HL-60 (cell line): ENCODE measurements around the gene GPR33.

Experiments used
- DNase-seq, 2 experiments: peaks; one replicate each; pipeline ENCODE4 v3.0.0-alpha.2; 2010 to 2020; ENCODE audit warnings: low read depth in 1 of 2, low spot score in 1 of 2
- H3K27ac ChIP-seq: fragments of 250-450 bp; sonication (Bioruptor Pico); replicated peaks from 2 replicates; pipeline ENCODE4 v1.5.1; 2020; ENCODE audit warnings: mild to moderate bottlenecking, moderate library complexity
- H3K27me3 ChIP-seq: fragments of 250-450 bp; sonication (Bioruptor Pico); 2 replicates; pipeline ENCODE4 v1.5.1; 2021; ENCODE audit warnings: mild to moderate bottlenecking, moderate library complexity; ENCODE audit not compliant: insufficient read depth, poor library complexity, severe bottlenecking
- H3K4me3 ChIP-seq: replicated peaks from 2 replicates; pipeline ENCODE4 v1.5.1; 2011; ENCODE audit warnings: mild to moderate bottlenecking, control low read depth, low read length; ENCODE audit not compliant: insufficient read depth
- CTCF ChIP-seq: IDR thresholded peaks from one replicate; pipeline ENCODE4 v1.5.1; 2011; ENCODE audit warnings: low read length, control low read depth, inconsistent platforms; ENCODE audit not compliant: insufficient read depth
- GABPA ChIP-seq: IDR thresholded peaks from 2 replicates; pipeline ENCODE4 v1.6.1; 2012; ENCODE audit warnings: low read depth
- POLR2AphosphoS5 ChIP-seq: IDR thresholded peaks from 2 replicates; pipeline ENCODE4 v1.6.1; 2012; ENCODE audit warnings: low read depth
- REST ChIP-seq: IDR thresholded peaks from 2 replicates; pipeline ENCODE4 v1.6.1; 2012; ENCODE audit warnings: low read depth; ENCODE audit not compliant: insufficient replicate concordance
- SPI1 ChIP-seq: IDR thresholded peaks from 2 replicates; pipeline ENCODE4 v1.6.1; 2012; ENCODE audit warnings: low read depth, mild to moderate bottlenecking, borderline replicate concordance

The GPR33 gene

GRCh38 chr14:31449136-31449535, 38.7 kb downstream of the GPR33 start:
- TF ChIP-seq POLR2AphosphoS5, result no peak
- no peak for TF ChIP-seq REST
- TF ChIP-seq SPI1, result no peak
- no peak for TF ChIP-seq GABPA
- TF ChIP-seq CTCF, result no peak
- Histone ChIP-seq H3K4me3 (no peak overlapping the region), H3K27ac (no peak overlapping the region), H3K27me3 (no peaks in the 10 kb centered on the region)
- DNase-seq, result no peak

DNA sequence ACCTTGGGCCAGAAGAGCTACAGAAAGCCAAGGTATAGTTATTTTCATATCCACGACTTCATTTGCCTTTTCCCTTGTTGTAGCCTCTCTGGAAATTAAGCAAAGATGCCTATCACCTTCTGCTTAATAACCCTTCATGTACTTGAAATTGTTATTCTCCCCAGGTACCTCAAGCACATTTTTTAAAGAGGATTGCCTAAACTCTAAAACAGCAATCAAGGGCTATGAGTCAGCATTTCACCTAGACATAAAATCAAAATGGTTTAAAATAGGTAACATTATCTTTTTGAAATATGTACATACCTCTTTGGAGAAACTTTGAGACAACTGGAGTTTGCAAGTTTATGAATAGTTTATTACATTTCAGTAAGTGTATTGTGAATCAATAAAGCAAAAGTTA, 42.1 kb downstream of the GPR33 start:
- Histone ChIP-seq H3K27me3 (no peaks in the 10 kb centered on the region), H3K27ac (no peak overlapping the region), H3K4me3 (no peak overlapping the region)
- no peak for DNase-seq
- TF ChIP-seq CTCF, result no peak
- TF ChIP-seq GABPA, result no peak
- TF ChIP-seq POLR2AphosphoS5, result no peak
- TF ChIP-seq REST, result no peak
- no peak for TF ChIP-seq SPI1

GRCh38 chr14:31442284-31442683, 45.6 kb downstream of the GPR33 start:
- DNase-seq, result no peak
- TF ChIP-seq CTCF (no peak), SPI1 (no peak), GABPA (no peak), REST (no peak), POLR2AphosphoS5 (no peak)
- no peak overlapping the region for H3K4me3 ChIP-seq
- no peak overlapping the region for H3K27ac ChIP-seq
- H3K27me3 ChIP-seq, result no peaks in the 10 kb centered on the region
